Measurements from ENCODE around the gene MDH1. TPM values are rescaled to one million over a fixed set of nuclear protein-coding genes. Genes with fewer than 3 reads are reported as not detected.
"Not testable (repeated sequence)": the region's sequence is repeated elsewhere in the genome, so short reads cannot be mapped to it uniquely, and the experiment has no call there.

Gene MDH1
- 343 and 387 TPM in 2 replicates for total RNA-seq (2014; rRNA removed; shearing (Covaris generic))

- DNase-seq (ENCODE audit: low read depth) = peak; percentile 100
These were observed at the start of gene MDH1, which contains the start of gene WDPCP for GRCh38 chr2:63588385-63589147. Gene MDH1 (plus strand): TSS chr2:63588963. CDS start chr2:63589044, 81 bp downstream. Gene WDPCP (minus strand): TSS chr2:63588477. CDS start chr2:63588271, 206 bp downstream.

GRCh38 chr2:63539416-63540162 lies 49.2 kb upstream of the MDH1 start:
- DNase-seq (ENCODE audit: low read depth) = no peak

- peak; percentile 11 for DNase-seq (ENCODE audit: low read depth)
These were observed 44.6 kb upstream of the MDH1 start for GRCh38 chr2:63544017-63544627.

- DNase-seq (ENCODE audit: low read depth) = no peak
These were observed 43.7 kb upstream of the MDH1 start for GRCh38 chr2:63545023-63545422.

- no peak for DNase-seq (ENCODE audit: low read depth)
These were observed 35.7 kb upstream of the MDH1 start for GRCh38 chr2:63553049-63553448.

DNA sequence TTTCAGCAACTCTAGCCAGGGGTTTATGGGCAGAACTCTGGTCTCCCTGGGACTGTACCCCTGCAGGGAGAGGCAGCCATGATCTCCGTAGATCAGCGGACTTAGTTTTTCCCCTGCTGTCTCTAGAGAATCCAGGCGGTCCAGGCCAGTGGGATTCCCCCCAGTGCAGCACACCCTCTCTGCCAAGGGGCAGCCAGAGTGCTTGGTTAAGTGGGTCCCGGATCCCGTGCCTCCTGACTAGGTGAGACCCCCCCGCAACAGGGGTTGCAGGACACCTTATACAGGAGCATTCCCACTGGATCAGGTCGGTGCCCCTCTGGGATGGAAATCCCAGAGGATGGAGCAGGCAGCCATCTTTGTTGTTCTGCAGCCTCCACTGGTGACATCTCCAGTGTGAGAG lies 33.5 kb upstream of the MDH1 start:
- DNase-seq (ENCODE audit: low read depth) = no peak

DNA sequence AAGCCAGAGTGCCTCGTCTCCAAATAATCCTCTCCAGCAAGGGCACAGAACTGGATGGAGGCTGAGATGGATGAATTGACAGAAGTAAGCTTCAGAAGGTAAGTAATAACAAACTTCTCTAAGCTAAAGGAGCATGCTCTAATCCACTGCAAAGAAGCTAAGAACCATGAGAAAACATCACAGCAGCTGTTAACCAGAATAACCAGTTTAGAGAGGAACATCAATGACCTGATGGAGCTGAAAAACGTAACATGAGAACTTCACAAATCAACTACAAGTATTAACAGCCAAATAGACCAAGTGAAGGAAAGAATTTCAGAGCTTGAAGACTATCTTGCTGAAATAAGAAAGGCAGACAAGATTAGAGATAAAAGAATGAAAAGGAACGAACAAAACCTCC lies 32.8 kb upstream of the MDH1 start:
- DNase-seq (ENCODE audit: low read depth) = no peak

GRCh38 chr2:63557819-63558218 lies 30.9 kb upstream of the MDH1 start:
- DNase-seq (ENCODE audit: low read depth) = not testable (repeated sequence)

GRCh38 chr2:63558922-63559321 lies 29.8 kb upstream of the MDH1 start:
- not testable (repeated sequence) for DNase-seq (ENCODE audit: low read depth)

DNA sequence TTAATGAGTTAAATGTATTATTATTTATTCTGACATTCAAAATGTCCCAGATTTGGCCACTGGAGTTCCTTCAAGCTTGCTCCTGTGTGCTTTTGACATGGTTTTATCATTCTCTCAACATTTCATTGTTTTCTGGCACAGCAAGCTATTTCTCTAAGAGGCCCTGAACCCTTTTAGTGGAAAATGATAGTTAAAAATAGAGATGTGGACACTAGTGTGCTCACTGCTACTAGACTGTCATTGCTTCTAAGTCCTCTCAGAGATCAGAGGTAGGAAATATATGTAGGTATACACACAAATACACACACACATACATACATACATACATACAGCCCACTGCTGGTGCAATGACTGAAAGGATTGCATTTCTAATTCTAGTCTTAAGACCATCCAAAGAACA lies 26.0 kb upstream of the MDH1 start:
- no peak for DNase-seq (ENCODE audit: low read depth)

DNA sequence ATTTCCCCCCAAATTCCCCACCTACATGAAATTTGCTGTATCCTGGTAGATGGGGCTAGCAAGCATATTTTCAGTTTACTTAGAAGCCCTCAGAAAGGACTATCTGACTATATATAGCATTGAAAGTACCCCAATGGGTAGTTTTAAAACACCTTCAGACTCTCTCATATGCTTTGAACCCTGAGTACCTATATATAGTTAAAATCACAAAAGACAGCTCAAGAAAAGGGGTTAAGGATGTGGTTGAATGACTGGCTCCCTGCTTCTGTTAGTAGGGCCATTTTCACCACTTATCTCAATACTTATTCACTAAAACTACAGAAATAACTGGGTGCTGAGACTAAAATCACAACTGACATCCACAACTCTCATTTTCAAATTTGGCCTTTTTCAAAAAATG lies 19.0 kb upstream of the MDH1 start:
- DNase-seq (ENCODE audit: low read depth) = no peak

GRCh38 chr2:63571291-63571690 lies 17.5 kb upstream of the MDH1 start:
- DNase-seq (ENCODE audit: low read depth) = no peak

GRCh38 chr2:63572001-63572400 lies 16.8 kb upstream of the MDH1 start:
- no peak for DNase-seq (ENCODE audit: low read depth)

DNA sequence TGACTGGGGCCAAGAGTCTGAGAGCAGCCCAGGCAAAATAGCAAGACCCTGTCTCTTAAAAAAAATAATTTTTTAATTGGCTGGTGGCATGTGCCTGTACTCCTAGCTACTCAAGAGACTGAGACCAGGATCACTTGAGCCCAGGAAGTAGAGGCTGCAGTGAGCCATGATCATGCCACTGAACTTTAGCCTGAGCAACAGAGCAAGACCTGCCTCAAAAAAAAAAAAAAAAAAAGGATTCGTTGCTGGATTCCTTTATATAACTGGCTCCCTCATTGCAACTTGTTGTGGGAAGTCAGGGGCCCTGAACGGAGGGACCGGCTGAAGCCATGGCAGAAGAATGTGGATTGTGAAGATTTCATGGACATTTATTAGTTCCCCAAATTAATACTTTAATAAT lies 15.7 kb upstream of the MDH1 start:
- DNase-seq (ENCODE audit: low read depth) = not testable (repeated sequence)

DNA sequence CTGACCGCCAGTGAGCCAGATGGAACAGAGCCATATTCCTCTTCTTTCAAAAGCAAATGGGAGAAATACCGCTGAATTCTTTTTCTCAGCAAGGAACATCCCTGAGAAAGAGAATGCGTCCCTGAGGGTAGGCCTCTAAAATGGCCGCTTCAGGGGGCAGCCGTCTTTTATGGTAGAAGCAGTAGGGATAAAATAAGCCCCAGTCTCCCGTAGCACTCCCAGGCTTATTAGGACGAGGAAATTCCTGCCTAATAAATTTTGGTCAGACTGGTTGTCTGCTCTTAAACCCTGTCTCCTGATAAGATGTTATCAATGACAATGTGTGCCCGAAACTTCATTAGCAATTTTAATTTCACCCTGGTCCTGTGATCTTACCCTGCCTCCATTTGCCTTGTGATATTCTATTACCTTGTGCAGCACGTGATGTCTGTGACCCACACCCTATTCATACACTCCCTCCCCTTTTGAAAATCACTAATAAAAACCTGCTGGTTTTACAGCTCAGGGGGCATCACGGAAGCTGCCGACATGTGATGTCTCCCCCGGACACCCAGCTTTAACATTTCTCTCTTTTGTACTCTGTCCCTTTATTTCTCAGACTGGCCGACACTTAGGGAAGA lies 14.9 kb upstream of the MDH1 start:
- not testable (repeated sequence) for DNase-seq (ENCODE audit: low read depth)

DNA sequence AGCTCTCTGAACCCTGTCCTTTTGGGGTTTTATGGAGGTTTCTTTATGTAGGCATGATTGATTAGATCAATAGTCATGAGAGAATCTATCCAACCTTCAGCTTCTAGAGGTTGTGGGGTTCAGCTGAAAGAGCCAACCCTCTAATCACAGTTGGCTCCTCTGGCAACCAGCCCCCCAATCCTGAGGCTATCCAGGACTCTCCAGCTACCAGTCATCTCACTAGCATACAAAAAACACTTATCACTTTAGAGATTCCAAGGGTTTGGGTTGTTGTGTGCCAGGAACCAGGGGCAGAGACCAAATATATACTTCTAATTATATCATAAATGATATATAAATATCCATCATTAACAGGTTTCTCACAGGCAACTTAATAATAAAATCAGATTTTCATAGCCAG lies 12.2 kb upstream of the MDH1 start:
- DNase-seq (ENCODE audit: low read depth) = no peak

DNA sequence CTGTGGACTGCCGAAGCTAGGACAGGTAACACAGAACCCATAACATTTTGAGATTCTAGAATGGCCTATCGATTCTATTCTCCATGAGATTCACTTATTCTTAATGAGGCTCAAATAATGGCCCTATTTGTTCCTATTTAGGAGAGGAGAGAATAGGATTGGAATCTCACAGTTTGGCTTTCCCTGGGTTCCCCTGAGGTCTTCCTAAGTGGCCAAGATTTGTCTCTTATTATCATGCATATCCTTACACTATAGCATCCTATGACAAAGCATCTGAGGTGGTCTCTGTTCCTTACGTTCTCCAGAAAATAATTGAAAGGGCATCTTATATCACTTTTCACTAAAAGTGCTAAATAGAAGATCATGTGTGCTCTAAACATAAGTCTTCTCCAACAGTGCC lies 10.0 kb upstream of the MDH1 start:
- no peak for DNase-seq (ENCODE audit: low read depth)

DNA sequence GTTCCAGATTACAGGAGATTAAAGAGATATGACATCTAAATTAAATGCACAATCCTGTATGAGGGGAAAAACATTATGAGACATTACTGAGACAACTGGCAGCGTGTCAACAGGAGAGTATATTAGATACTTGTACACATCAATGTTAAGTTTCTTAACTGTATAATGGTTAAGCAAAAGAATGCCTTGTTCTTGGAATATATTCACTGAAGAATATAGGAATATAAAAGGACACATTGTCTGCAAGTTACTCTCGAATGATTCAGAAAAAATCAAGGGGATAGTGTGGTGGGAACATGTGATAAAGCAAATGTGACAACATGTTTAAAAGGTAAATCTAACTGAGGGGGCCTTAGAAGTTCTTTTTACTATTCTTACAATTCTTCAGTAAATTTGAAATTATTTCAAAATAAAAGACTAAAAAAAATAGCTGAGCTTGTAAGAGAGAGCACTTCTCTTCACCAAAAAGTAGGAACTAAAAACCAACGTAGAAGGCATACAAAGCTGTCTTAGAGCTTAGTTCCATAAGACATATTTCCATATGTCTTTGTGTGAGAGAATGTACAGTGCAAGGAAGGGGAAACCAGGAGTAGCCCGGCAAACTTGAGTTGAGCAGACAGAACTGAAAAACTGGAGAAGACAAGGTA lies 8.0 kb upstream of the MDH1 start:
- peak; percentile 10 for DNase-seq (ENCODE audit: low read depth)

DNA sequence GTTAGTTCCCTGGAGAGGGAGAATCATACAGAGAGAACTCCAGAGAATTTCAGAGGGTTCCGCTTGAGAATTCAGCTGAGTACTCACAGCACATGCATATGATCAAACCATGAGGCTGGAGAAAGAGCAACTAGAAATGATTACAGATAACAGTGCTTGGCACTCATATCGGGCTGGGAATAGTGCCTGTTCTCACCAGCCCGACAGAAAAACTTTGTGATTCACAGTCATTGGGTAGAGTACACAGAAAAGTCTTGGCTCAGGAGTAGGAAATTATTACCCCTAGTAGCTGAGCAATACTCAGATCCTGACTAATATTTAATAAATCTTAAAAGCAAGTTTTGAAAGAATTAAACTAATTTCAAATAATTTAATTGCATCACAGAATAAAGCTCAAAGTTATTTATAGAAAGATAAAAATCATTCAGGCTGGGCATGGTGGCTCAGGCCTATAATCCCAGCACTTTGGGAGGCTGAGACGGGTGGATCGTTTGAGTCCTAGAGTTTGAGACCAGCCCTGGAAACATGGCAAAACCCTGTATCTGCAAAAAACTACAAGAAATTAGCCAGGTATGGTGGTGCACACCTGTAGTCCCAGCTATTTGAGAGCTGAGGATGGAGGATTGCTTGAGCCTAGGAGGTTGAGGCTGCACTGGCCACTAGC lies 7.3 kb upstream of the MDH1 start:
- peak; percentile 40 for DNase-seq (ENCODE audit: low read depth)

GRCh38 chr2:63582873-63583272 lies 5.9 kb upstream of the MDH1 start:
- DNase-seq (ENCODE audit: low read depth) = no peak

GRCh38 chr2:63587814-63588384 lies 864 bp upstream of the MDH1 start:
- peak; percentile 14 for DNase-seq (ENCODE audit: low read depth)

Data from RPMI7951 (cell line).